Measurements from ENCODE around the gene MS4A10. TPM values are rescaled to one million over a fixed set of nuclear protein-coding genes. Genes with fewer than 3 reads are reported as not detected.
A peak's percentile ranks its signal among the peaks of the same experiment; 100 is the strongest.

The MS4A10 gene
- total RNA-seq (2013; cell fraction: nucleolus; rRNA removed): not detected in 2 replicates
- not detected in 2 replicates for total RNA-seq (2014; rRNA removed)
- not detected in 2 replicates for total RNA-seq (2014; rRNA removed; fragmentation: Illumina TruSeq; extraction: Trizol)
- total RNA-seq (2021): not detected in 2 replicates
- polyA plus RNA-seq (2011; ENCODE audit: low read depth): not detected
- polyA plus RNA-seq (2011; rRNA removed): not detected in 2 replicates
- polyA plus RNA-seq (2011; cell fraction: cytosol; rRNA removed): not detected in 2 replicates
- polyA plus RNA-seq (2011; cell fraction: nucleus; rRNA removed): not detected in 2 replicates
- not detected in 2 replicates for polyA plus RNA-seq (2012)
- polyA plus RNA-seq (2014; fragmentation: Illumina TruSeq; extraction: Trizol): not detected in 2 replicates
- polyA plus RNA-seq (2014; fragmentation: Nextera tagmentation; extraction: Ambion mirVana): not detected
- polyA plus RNA-seq (2014; rRNA removed): not detected in 2 replicates
- polyA plus RNA-seq (2016; fragmentation: Nextera tagmentation; extraction: Ambion mirVana): not detected
- polyA minus RNA-seq (2011; rRNA and poly(A)+ RNA removed): not detected in 2 replicates
- polyA minus RNA-seq (2011; cell fraction: cytosol; rRNA and poly(A)+ RNA removed): not detected in 2 replicates
- not detected in 2 replicates for polyA minus RNA-seq (2011; cell fraction: nucleus; rRNA and poly(A)+ RNA removed)
- Bru-seq, nascent RNA: percentile 5 among the genes with signal in this experiment
- BruChase-seq, experiment 1, labeled RNA remaining after a 6-hour chase: not detected
- BruChase-seq, experiment 2, labeled RNA remaining after a 2-hour chase: percentile 5 among the genes with signal in this experiment
- long read RNA-seq, experiment 1: 0 reads
- long read RNA-seq, experiment 2: 0 reads

GRCh38 chr11:60785136-60785535, at the start of gene MS4A10:
Gene MS4A10, plus strand, starts transcription at chr11:60785333. Its CDS starts 5,003 bp downstream, at chr11:60790336.
- no peak within 1 kb of the TSS for H3K4me2 ChIP-seq (ENCODE audit: control insufficient read depth, insufficient read depth)
- ChIA-PET CTCF (interaction anchor here (1.2 to 4.2 kb wide), 4 partner anchors 10 to 103 kb away, joined by 3 to 21 read pairs (median 4); no protein-coding TSS in a partner anchor), SMC1A (ENCODE audit: uncharacterized antibody, unreplicated experiment) (interaction anchor here (1.8 kb wide), 1 partner anchor 83 kb away, joined by 4 read pairs; no protein-coding TSS in a partner anchor), POLR2A (no interaction called here), RAD21 (ENCODE audit: unreplicated experiment) (interaction anchor here (0.9 to 1.4 kb wide), 3 partner anchors 10 to 46 kb away, joined by 3 to 4 read pairs (median 3); no protein-coding TSS in a partner anchor)
- no TSS peak for BruUV-seq (replicated peaks)
- H3K27me3 ChIP-seq (replicated peaks in 1 of 2; ENCODE audit: control insufficient read depth in 2 of 2, insufficient read depth in 2 of 2, low read length in 1 of 2): no peaks in the 10 kb centered on the region
- no peak within 1 kb of the TSS for H3K4me3 ChIP-seq
- in situ Hi-C loops (cut with MboI): no loop called here
- no peak within 1 kb of the TSS for H3K9ac ChIP-seq (ENCODE audit: control insufficient read depth, insufficient read depth, low read length)
- no peak within 1 kb of the TSS for H3K27ac ChIP-seq (ENCODE audit: control insufficient read depth, insufficient read depth)
- no peaks in the 10 kb centered on the region for H3K79me2 ChIP-seq (ENCODE audit: control insufficient read depth, insufficient read depth, low read length)
- no peak for TF ChIP-seq ZZZ3 (IDR thresholded peaks at IDR 0.05; ENCODE audit: control insufficient read depth, insufficient read length, low read depth)
- TF ChIP-seq TAF1 (IDR thresholded peaks at IDR 0.05; ENCODE audit: borderline replicate concordance, low read depth, low read length): no peak
- TF ChIP-seq, protein P1, sequence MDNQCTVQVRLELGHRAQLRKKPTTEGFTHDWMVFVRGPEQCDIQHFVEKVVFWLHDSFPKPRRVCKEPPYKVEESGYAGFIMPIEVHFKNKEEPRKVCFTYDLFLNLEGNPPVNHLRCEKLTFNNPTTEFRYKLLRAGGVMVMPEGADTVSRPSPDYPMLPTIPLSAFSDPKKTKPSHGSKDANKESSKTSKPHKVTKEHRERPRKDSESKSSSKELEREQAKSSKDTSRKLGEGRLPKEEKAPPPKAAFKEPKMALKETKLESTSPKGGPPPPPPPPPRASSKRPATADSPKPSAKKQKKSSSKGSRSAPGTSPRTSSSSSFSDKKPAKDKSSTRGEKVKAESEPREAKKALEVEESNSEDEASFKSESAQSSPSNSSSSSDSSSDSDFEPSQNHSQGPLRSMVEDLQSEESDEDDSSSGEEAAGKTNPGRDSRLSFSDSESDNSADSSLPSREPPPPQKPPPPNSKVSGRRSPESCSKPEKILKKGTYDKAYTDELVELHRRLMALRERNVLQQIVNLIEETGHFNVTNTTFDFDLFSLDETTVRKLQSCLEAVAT (IDR thresholded peaks at IDR 0.05): no peak
- TF ChIP-seq, protein P2, sequence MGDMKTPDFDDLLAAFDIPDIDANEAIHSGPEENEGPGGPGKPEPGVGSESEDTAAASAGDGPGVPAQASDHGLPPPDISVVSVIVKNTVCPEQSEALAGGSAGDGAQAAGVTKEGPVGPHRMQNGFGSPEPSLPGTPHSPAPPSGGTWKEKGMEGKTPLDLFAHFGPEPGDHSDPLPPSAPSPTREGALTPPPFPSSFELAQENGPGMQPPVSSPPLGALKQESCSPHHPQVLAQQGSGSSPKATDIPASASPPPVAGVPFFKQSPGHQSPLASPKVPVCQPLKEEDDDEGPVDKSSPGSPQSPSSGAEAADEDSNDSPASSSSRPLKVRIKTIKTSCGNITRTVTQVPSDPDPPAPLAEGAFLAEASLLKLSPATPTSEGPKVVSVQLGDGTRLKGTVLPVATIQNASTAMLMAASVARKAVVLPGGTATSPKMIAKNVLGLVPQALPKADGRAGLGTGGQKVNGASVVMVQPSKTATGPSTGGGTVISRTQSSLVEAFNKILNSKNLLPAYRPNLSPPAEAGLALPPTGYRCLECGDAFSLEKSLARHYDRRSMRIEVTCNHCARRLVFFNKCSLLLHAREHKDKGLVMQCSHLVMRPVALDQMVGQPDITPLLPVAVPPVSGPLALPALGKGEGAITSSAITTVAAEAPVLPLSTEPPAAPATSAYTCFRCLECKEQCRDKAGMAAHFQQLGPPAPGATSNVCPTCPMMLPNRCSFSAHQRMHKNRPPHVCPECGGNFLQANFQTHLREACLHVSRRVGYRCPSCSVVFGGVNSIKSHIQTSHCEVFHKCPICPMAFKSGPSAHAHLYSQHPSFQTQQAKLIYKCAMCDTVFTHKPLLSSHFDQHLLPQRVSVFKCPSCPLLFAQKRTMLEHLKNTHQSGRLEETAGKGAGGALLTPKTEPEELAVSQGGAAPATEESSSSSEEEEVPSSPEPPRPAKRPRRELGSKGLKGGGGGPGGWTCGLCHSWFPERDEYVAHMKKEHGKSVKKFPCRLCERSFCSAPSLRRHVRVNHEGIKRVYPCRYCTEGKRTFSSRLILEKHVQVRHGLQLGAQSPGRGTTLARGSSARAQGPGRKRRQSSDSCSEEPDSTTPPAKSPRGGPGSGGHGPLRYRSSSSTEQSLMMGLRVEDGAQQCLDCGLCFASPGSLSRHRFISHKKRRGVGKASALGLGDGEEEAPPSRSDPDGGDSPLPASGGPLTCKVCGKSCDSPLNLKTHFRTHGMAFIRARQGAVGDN (IDR thresholded peaks at IDR 0.05): no peak
- TF ChIP-seq RB1 (IDR thresholded peaks at IDR 0.05; ENCODE audit: borderline replicate concordance): no peak
- no peak for TF ChIP-seq HDAC2 (IDR thresholded peaks at IDR 0.05)
- no peak for TF ChIP-seq SPI1 (IDR thresholded peaks at IDR 0.05; ENCODE audit: borderline replicate concordance, insufficient read depth, low read depth, low read length)
- TF ChIP-seq RAD51 (IDR thresholded peaks at IDR 0.05): no peak
- TF ChIP-seq RFX5 (IDR thresholded peaks at IDR 0.05; ENCODE audit: low read depth, low read length): no peak
- no peak for TF ChIP-seq E2F4 (IDR thresholded peaks at IDR 0.05; ENCODE audit: low read depth, low read length)
- no peak for TF ChIP-seq RAD21 (IDR thresholded peaks at IDR 0.05; ENCODE audit: insufficient read depth, low read depth, low read length)
- no peak for TF ChIP-seq TCF3 (IDR thresholded peaks at IDR 0.05; ENCODE audit: borderline replicate concordance, insufficient read depth, low read depth, low read length)
- no peak for TF ChIP-seq BRCA1 (IDR thresholded peaks at IDR 0.05; ENCODE audit: low read depth, low read length)
- no peak for TF ChIP-seq FOXK2 (IDR thresholded peaks at IDR 0.05)
- TF ChIP-seq BCL11A (IDR thresholded peaks at IDR 0.05; ENCODE audit: low read depth, low read length): no peak
- no peaks in the 10 kb centered on the region for H3K36me3 ChIP-seq (ENCODE audit: control insufficient read depth in 2 of 2, insufficient read depth in 2 of 2, low read length in 1 of 2)
- ATAC-seq (no peak), FAIRE-seq (no peak), DNase-seq (ENCODE audit: low read depth, low spot score) (no peak)
- intact Hi-C loops (cut with micrococcal nuclease; ENCODE audit: unreplicated experiment): no loop called here
- WGBS (ENCODE audit: insufficient coverage, insufficient replicate concordance, low lambda C conversion rate, missing lambda C conversion rate): 39% methylated on average over 9 of the region's 9 CpGs
- no peaks in the 10 kb centered on the region for H4K20me1 ChIP-seq (ENCODE audit: control insufficient read depth, insufficient read depth)
- peaks cover 7% of the 10 kb centered on the region for H3K4me1 ChIP-seq (ENCODE audit: control insufficient read depth, insufficient read depth, low read length)
- no peak within 1 kb of the TSS for H2AFZ ChIP-seq (ENCODE audit: control insufficient read depth, low read depth, low read length)
- H3K9me3 ChIP-seq (replicated peaks; ENCODE audit: control insufficient read depth, insufficient read depth, low read length): no peaks in the 10 kb centered on the region
